Measurements from ENCODE around the gene UCN2.

Gene UCN2, protein sequence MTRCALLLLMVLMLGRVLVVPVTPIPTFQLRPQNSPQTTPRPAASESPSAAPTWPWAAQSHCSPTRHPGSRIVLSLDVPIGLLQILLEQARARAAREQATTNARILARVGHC

DNA sequence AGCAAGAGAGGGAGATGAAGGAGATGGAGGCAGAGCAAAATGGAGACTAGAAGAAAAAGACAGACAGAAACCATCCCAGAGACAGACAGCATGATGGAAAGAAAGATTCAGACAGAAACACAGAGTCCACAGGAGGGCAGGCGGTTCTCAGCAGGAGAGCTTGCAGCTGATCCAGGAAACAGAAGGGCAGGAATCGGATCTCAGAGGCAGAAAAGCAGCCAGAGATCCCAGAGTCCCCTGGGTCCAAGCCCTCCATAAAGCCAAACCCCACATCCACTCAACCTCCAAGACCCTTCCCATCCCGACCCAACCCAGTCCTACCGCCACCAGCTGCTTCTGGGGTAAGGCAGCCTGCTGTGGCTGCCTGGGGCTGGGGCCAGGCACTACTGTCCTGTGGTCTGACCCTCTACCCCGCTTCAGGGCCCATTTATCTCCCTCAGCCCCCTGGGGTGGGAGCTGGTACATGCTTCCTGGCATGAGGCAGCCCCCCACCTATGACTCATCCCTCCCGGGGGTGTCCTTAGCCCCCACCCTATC, at the start of gene UCN2:
TSS of gene UCN2 (minus strand) at position 400 of the 537 bp plus-strand sequence. CDS start 657 bp downstream, outside the sequence.
- no peak for DNase-seq (ENCODE audit: low spot score)

DNA sequence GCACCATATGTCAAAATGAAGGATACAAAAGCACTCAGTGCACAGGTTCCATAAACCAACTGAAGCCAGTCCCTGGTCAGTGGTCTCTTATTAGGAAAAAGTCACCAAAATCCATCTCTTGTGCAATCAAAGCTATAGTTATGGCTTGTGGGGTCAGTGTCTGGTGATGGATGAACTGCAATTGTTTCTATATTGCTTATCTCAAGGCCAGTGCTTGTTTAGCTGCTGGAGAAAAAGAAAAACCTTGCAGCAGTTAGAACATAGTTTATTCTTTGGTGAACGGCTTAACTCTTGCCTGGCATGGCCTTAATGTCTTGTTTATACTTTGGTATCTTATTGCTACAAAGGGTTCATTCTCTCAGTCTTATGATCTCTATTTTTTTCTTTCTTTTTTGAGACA, 48.7 kb upstream of the UCN2 start:
- DNase-seq (ENCODE audit: low spot score), result no peak

DNA sequence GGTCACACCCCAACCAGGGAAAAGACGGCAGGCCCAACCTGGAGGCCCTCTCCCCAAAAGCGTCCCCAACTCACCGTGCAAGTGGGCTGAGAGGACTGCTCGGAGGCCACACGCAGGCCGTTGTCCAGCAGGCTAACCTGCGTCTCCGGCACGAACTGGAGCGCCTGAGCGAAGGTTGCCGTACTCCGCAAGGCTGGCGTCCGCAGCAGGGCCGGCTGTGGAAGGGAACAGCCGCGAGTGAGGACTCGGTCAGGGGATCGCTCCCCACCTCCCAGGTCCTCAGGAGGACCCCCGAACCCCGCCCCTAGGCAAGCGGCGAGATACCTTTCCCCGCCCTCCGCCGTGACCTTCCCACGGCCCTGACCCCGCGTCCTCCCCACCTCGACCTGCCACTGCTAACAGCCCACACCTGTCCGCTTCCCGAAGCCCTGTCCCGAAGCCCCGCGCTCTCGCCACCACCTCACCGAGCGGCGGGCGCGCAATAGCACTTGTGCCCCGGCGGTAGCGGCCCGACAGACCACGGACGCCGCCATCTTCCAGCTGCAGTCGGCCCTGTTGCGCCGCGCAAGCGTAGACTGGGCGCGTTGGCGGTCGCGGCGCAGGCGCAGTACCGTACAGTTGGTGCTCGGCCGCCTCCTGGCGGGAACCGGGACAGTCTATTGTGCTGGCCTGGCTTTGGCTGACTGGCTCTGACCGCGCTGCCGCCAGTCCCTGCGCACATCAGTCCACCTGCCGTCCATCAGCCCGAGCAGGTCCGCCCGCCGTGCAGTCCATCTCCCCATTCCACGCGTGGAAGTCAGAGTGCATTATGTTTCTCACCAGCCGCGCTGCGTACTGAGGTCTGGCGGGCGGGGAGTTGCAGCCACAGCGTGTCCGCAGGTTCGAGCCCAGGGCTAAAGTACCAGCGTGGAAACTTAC, 45.8 kb upstream of the UCN2 start, which contains the start of gene UQCRC1:
TSS of gene UQCRC1 (minus strand) at position 559 of the 918 bp plus-strand sequence. CDS start at position 533, 26 bp downstream.
- peak; percentile 97 for DNase-seq (ENCODE audit: low spot score)

DNA sequence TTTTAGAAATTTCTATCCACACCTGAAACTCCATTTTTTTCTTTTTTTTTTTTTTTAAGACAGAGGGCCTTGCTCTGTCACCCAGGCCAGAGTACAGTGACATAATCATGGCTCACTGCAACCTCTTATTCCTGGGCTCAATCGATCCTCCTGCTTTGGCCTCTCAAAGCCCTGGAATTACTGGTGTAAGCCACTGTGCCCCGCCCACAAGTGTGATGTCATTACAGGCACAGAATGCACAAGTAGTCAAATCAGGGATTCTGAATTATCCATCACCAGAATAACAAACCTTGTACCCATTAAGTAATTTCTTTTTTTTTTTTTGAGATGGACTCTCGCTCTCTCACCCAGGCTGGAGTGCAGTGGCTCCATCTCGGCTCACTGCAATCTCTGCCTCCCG, 43.9 kb upstream of the UCN2 start:
- DNase-seq (ENCODE audit: low spot score), result no peak

DNA sequence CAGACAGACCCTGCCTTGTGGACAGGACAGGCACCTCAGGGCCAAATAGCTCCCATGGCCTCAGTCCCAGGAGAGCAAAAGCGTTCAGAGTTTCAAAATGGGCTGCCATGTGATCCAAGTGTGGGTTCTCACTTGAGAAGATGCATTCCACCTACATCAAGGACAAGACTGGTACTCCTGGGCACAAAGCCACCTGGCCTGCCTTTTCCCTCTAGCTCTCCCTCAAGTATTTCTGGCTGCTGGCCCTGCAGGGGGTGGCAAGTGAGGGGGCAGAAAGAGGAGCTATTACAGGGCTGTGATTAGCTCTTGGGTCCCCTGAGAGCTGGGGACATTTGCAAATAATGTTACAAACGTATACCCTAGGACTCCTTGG, 38.0 kb upstream of the UCN2 start:
- no peak for DNase-seq (ENCODE audit: low spot score)

DNA sequence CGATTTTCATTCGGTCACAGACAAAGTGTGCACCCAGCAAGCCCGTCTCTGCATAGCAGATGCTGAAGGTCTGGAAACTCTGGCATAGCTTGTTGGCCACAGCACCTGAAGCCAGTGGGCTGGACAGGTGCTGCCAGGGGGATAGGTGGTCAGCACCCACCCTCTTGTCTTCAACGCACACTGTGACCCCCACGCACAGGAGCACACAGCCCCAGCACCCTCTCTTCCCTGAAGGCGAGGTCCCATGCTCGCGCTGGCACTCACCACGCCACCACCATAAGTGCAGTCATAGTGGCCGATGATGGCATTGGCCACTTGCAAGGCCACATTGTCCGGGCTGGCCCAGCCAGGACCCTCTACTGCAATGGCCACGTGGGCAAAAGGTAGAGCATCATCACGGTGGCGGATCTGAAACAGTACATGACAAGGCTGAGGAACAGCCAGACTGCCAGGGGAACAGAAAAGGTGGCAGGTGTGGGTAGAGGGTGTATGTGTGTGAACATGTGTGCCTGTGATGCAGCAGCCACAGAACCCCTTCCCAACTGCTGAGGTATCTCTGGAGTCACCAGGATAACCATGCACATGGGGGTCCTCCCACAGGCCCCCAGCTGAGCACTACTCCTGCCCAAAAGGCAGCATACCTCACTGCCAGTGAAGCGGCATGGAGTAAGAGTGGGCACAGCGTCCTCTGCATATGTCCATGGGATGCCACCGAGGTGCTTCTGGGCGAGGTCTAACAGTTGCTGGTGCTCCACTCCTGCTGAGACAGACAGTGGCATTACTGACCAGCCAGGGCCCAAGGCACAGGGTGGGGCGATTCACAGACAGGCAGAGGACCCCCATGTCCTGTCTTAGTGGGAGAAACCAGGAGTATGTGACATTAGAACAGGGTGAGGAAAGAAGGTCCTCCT, 37.4 kb upstream of the UCN2 start:
- no peak for DNase-seq (ENCODE audit: low spot score)

DNA sequence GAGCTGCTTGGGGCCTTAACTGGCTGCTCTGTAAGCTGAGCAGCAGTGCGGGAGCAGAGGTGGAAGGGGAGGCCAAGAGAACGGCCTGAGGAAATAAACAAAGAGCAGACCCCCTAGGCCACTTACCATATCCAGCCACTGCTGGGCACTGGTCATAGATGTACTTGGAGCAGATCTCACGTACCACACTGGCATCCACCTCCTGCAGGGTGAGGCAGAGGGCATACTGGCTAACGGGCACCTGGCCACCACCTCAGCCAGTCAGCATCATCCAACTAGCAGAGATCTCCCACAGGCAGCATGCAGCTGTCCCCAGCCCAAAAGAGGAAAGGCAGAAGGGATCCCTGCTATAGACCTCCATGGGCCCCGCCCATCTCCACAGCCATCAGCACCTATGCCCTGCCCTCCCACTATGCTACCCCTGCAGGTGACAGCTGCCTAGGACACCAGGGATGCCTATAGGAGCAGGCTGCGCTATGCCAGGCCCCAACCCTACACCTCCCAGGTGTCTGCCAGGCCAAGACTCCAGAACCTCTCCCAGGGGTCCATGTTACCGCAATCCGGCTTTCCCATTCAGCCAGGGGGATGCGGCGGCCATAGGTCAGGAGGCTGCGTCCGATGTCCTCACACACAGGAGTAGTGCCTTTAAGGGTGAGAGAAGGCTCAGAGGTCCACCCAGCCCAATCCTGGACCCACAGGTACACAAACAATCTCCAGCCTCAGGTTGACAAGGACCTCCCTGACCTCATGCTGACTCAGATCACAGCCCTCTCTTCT, 36.1 kb upstream of the UCN2 start:
- no peak for DNase-seq (ENCODE audit: low spot score)

DNA sequence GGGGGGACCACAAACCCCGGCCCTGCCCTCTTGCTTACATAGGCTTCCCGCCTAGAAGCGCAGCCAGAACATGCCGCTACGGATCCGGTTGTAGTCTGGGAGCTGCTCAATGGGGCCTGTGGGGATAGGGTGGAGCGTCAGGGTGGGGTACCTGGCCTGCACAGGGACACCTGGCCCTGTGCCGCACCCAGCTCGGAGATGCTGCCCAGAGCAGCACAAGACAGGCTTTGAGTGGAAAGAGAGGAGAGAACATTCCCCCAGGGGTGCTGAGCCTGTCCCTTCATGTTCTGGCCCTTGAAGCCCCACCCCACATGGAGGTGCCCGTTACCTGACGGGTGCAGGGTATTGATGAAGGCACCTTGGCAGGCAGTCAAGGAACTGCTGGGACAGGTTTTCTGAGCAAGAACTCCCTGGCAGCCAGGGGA, 35.5 kb upstream of the UCN2 start:
- DNase-seq (ENCODE audit: low spot score), result no peak

DNA sequence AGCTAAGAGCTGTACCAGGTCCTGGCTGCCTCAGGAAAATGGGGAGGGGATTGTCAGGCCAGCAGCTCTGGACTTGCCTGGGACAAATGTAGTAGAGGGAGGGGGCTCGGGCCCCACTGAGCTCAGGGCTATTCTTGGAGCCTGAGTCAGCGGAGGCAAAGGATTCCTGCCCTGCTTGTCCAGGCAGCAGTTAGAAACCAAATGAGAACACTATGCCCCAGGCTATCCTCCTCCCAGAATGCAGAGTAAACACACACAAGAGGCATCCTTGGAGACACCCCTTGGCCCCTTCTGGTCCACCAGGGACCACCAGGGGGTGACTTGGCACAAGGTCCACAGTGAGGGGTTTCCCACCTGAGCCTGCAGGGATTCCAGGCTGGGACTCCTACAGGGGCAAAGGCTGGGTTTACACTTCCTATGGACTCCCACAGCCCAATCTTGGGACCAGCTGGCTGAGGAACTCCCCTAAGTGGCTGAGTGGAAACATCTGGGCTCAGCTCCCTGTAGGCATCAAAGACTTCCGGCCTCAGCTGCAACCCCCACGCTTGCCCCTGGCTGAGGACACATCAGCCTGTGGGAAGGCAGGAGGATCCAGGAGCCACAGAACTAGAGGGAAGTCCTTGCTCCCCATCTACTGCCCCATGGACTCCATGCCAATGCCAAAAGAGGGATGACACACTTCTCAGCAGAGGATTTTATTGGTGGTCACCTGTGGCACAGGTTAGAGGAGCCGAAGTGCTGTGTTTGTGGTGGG, 34.9 kb upstream of the UCN2 start:
- DNase-seq (ENCODE audit: low spot score), result peak; percentile 44

DNA sequence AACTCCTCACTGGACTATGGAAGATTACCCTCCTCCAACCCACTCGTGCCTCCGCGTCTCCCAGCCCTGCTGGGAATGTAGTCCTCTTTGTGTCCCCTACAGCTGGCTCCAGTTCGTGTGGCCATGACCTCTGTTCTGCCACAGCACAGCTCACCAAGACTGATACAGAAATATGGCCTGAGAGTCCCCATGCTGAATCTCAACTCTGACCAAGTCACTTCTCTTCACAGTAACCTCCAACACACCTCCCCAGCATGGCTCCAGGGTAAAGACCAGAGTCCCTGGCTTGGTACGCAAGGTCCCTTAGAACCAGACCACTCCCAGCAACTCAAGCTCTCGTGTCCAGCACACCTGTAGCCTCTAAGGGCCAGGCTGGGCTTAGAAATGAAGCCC, 33.8 kb upstream of the UCN2 start:
- DNase-seq (ENCODE audit: low spot score), result no peak

DNA sequence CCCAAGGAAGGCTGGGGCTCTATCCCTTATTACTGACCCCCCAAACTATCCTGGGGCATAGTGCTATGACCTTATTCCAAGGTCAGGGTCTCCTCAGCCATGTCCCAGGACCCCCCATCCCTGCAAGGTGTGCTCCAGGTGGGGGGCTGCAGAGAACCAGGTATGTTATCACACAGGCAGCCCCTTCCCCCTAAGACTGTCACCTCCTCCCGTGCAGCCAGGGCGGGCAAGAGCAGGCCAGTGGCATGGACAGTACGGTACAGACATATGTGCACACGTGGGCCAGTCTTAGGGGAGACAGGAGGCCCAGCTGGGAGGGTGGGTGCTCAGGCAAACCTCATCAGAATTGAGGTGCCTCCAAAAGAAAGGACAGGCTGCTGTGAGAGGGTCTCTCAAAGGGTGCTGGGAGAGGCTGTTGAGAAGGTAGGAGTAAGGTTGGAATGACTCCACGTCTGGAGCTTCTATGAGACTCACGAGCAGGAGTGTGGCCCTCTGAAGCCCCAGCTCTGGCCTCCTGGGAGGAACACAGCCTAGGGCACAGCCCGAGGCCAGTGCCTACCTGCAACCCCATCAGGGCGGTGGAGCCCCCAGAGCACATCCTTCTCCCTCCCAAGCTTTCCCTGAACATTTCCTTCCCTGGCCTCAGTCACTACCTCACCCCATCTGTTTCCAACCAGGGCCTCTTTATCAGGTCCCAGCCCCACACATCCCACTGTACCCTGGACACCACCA, 33.3 kb upstream of the UCN2 start:
- no peak for DNase-seq (ENCODE audit: low spot score)

DNA sequence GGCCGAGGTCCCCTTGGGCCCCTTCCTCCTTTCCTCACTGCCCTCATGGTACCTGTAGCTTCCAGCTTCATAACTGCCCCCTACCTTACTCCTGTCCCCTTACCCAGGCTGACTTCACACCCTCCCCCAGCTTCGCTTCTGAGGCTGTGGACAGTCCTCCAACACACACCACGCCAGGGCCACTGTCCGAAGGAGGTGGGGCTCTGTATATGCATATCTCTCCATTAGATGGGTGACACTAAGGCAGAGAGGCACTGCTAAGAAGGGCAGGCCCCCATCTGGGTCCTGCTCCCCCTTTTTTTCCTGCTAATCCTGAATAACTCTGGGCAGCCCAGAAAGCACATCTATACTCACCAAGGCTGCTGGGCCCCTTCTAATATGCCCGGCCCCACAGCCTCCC, 32.6 kb upstream of the UCN2 start:
- no peak for DNase-seq (ENCODE audit: low spot score)

DNA sequence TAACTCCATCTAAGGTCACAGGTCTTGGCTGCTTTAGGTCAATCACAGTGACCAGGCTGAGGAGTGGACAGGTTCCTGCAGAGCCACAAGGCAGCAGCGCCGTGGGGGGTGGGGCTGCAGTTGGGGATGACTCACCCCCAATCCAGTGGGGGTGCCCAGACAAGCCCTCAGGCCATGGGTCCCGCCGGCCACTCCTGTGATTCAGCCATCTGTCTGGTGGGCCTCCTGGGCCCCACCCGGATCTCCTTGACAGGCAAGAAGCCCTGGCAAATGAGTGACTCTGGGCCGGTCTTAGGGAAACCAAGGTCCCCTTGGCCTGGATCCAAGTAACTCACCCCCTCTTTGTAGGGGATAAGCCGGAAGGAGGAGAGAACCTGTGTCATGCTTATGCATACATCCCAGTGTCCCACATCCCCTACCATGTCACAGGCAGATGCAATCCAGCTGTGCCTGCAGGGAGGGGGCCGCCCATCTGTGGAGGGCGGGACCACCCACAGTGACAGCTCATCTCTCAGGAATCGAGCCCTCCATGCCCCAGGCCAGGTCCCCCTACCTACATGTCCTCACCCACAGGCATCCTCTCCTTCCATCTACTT, 32.0 kb upstream of the UCN2 start:
- peak; percentile 69 for DNase-seq (ENCODE audit: low spot score)

DNA sequence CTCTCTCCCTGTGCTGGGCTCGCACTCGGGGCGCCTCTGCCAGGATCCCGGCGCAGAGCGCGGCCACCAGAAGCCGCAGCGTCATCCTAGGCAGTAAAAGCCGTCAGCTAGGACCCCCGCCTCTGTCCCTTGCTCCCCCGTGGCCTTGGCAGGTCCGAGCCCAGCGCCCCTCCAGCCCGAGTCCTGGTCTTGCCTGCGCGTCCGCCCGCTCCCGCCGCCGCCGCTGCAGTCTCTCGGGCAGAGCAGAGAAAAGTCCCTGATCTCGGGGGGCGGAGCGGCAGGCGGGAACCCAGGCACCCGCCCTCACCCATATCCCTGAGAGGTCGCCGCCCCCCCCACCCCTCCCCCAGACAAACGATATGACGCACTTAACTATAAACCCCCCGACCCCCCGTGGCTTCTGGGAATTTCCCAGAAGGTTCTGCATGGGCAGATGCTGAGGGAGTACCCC, 31.5 kb upstream of the UCN2 start, which contains the start of gene COL7A1:
TSS of gene COL7A1 (minus strand) at position 255 of the 451 bp plus-strand sequence. CDS start at position 85, 170 bp downstream.
- no peak for DNase-seq (ENCODE audit: low spot score)

DNA sequence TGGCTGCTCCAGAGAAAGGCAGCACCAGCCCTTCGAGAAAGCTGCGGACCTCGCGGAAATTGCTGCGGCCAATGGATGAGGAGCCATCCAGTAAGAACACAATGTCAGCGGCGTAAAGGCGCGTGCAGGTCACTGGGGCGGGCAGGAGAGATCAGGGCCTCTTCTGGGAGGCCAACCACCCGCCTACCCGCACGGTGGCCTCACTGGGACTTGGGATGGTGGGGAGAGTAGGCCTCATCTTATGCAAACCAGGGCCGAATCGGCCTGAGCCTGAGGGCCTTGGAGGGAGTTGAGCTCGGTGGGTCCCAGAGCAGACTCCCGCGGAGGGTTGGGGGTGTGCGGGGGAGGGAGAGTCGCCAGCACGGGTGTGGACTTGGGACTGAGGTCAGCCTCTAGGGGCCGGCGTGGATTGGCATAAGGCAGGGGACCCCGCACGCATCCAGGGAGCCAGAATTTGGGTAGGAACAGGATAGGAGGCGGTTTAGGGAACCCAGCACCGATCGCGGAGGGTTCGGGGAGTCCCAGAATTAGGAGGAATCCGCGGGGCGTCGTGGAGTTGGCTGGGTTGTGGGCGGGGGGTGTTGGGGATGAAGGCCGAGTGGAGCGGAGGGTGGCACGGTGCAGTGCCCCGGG, 31.0 kb upstream of the UCN2 start:
- no peak for DNase-seq (ENCODE audit: low spot score)

DNA sequence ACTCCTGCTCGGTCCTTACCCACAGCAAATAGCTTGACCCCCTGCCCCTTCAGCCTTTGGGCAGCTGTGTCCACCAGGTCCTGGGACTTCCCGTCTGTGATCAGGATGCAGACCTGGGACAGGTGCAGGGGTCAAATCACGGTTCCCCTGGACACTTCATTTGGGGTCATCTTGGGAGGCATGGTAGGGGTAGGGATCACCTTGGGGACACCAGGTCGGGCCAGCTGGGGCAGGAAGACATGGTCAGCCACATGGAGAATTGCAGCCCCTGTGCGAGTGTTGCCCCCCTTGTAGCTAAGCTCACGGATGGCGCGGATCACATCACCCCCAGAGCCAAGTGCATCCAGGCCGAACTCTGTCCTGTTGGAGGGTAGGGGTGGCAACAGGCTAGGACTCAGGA, 29.8 kb upstream of the UCN2 start:
- DNase-seq (ENCODE audit: low spot score), result no peak

DNA sequence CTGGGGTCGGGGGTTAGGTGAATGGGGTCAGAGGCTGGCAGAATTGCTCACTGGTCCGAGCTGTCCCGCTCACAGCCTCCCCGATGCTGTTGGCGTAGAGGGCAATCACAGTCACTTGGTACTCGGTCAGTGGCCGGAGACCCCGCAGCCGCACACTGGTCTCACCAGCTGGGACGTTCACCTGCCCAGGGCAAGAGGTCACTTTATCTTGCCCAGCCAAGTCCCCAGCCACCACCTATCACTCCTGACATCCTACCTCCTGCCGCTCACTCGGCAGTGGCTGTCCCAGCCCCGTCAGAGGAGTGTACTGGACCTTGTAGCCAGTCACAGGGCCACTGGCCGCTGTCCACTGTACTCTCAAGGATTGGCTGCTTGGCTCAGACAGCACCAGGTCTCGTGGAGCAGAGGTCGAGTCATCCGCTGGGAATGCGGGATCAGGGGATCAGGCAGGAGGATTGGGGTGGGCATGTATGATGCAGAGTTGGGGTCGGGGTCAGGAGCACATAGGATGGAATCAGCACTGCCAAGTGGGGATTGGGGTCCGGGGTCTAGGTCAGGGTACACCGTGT, 29.0 kb upstream of the UCN2 start:
- no peak for DNase-seq (ENCODE audit: low spot score)

DNA sequence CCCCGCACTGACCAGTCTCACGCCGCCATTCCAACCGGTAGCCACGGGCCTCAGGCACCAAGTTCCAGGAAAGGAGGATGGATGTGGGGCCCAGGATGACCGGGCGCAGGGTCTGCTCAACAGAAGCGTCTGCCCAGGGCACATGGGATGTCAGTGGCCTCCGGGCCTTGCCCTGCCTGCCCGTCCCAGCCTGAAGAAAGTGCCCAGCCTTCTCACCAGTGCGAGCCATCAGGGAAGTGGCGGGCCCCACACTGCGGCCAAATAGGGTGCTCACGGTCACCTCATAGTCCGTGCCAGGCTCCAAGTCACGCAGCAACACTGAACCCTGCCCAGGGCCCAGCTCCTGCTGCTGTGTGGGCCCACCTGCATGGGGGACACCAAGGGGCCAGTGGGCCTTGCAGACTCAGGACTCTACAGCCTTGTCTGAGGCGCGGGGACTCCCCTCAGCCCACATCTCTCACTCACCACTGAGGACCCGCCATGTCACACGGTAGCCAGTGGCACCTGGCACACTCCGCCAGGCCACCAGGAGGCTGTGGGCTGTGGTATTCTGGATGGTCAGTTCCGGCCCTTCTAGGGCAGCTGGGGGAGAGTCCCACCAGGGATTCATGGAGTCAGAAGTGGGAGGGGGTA, 28.4 kb upstream of the UCN2 start:
- no peak for DNase-seq (ENCODE audit: low spot score)

Data from COLO829 (cell line).